Endothelial cell of umbilical vein (primary cell): ENCODE data around the gene TSR3. TPM values are rescaled to one million over a fixed set of nuclear protein-coding genes. Genes with fewer than 3 reads are reported as not detected.

Experiments
- BruUV-seq: library from RNA; stranded (reverse); fragments of 400-500 nt; replicated peaks from 2 replicates; lab custom pipeline; 2021; lab: Mats Ljungman, UMichigan
- CTCF ChIA-PET: fragments of 300-600, 350-600 bp; sonication (Branson Sonifier 250); formaldehyde crosslinking; loops from one replicate; lab custom pipeline; 2021; ENCODE audit warnings: antibody characterized with exemption, inconsistent platforms; lab: Charles Lee
- POLR2A ChIA-PET: fragments of 300-600, 350-600 bp; sonication (Branson Sonifier 250); formaldehyde crosslinking; loops from one replicate; lab custom pipeline; 2021; ENCODE audit warnings: antibody characterized with exemption, inconsistent platforms; lab: Charles Lee
- DNase-seq: peaks from one replicate; pipeline ENCODE4 v3.0.0-alpha.2; 2011; ENCODE audit warnings: low read depth, low spot score
- FAIRE-seq: peaks from 2 replicates; lab custom pipeline; 2011; peaks lifted over from hg19 to GRCh38; lab: Jason Lieb, UNC
- H2AFZ ChIP-seq: 2 replicates; pipeline ENCODE4 v1.6.0; 2012; ENCODE audit warnings: low read depth, low read length, control low read depth, inconsistent platforms
- H3K27ac ChIP-seq: 2 replicates; pipeline ENCODE4 v1.5.1; 2011; ENCODE audit warnings: low read depth, mild to moderate bottlenecking, control low read depth, low read length, moderate library complexity; ENCODE audit not compliant: insufficient read depth
- H3K27me3 ChIP-seq, 2 experiments: 2 replicates each; pipeline versions ENCODE4 v1.6.0 to v1.6.1; 2011; ENCODE audit warnings: low read length in 2 of 2, mixed read lengths in 1 of 2; ENCODE audit not compliant: control insufficient read depth in 2 of 2, insufficient read depth in 2 of 2
- H3K36me3 ChIP-seq, 2 experiments: 2 replicates in 1 of 2; 3 replicates in 1 of 2; pipeline ENCODE4 v1.5.1; 2011; ENCODE audit warnings: low read length in 2 of 2, mild to moderate bottlenecking in 1 of 2, moderate library complexity in 1 of 2; ENCODE audit not compliant: control insufficient read depth in 2 of 2, insufficient read depth in 2 of 2; ENCODE audit errors: extremely low read depth in 1 of 2
- H3K4me1 ChIP-seq: 3 replicates; pipeline ENCODE4 v1.5.1; 2011; ENCODE audit warnings: mild to moderate bottlenecking, low read length; ENCODE audit not compliant: control insufficient read depth, insufficient read depth; ENCODE audit errors: extremely low read depth
- H3K4me2 ChIP-seq: 2 replicates; pipeline ENCODE4 v1.6.1; 2011; ENCODE audit warnings: low read length, control low read depth, mixed read lengths; ENCODE audit not compliant: insufficient read depth
- H3K4me3 ChIP-seq, 3 experiments: fragments of 200-600 bp in 1 of 3; sonication (generic), shearing (Covaris generic) in 1 of 3; replicated peaks in 1 of 3; 2 replicates each; pipeline ENCODE4 v1.5.1; 2011 to 2016; ENCODE audit warnings: control low read depth in 3 of 3, low read length in 3 of 3, mild to moderate bottlenecking in 2 of 3, inconsistent platforms in 1 of 3, low read depth in 1 of 3, moderate library complexity in 1 of 3; ENCODE audit not compliant: insufficient read depth in 1 of 3
- H3K79me2 ChIP-seq: 2 replicates; pipeline ENCODE4 v1.6.0; 2012; ENCODE audit warnings: low read length, inconsistent platforms; ENCODE audit not compliant: control insufficient read depth, insufficient read depth
- H3K9ac ChIP-seq: replicated peaks from 2 replicates; pipeline ENCODE3; 2011; ENCODE audit warnings: low read length, control low read depth; ENCODE audit not compliant: insufficient read depth; ENCODE audit errors: extremely low read depth
- H3K9me1 ChIP-seq: replicated peaks from 3 replicates; pipeline ENCODE4 v1.6.0; 2011; ENCODE audit warnings: mild to moderate bottlenecking, low read length; ENCODE audit not compliant: control insufficient read depth, insufficient read depth; ENCODE audit errors: extremely low read depth
- H3K9me3 ChIP-seq: replicated peaks from 2 replicates; pipeline ENCODE4 v1.5.1; 2012; ENCODE audit warnings: low read length, inconsistent platforms; ENCODE audit not compliant: control insufficient read depth, insufficient read depth
- H4K20me1 ChIP-seq: replicated peaks from 2 replicates; pipeline ENCODE3; 2011; ENCODE audit warnings: mild to moderate bottlenecking, low read length; ENCODE audit not compliant: control insufficient read depth, insufficient read depth; ENCODE audit errors: extremely low read depth
- CTCF ChIP-seq, 2 donors: IDR thresholded peaks; 1 replicate in 1 of 2; 2 replicates in 1 of 2; pipeline ENCODE4 v1.5.1; 2011; ENCODE audit warnings: low read length in 2 of 2, mild to moderate bottlenecking in 2 of 2, moderate library complexity in 2 of 2, control low read depth in 1 of 2, inconsistent platforms in 1 of 2, low read depth in 1 of 2; ENCODE audit not compliant: insufficient read depth in 1 of 2; ENCODE audit errors: extremely low read depth in 1 of 2
- EZH2 ChIP-seq: IDR thresholded peaks from 2 replicates; pipeline ENCODE4 v1.6.1; 2012; ENCODE audit warnings: borderline replicate concordance, low read depth, mild to moderate bottlenecking, moderate library complexity, low read length, inconsistent platforms; ENCODE audit not compliant: severe bottlenecking
- FOS ChIP-seq: IDR thresholded peaks from 2 replicates; pipeline ENCODE4 v1.6.1; 2011; ENCODE audit warnings: mild to moderate bottlenecking, low read length, moderate library complexity, borderline replicate concordance; ENCODE audit not compliant: insufficient read depth
- GATA2 ChIP-seq: IDR thresholded peaks from 2 replicates; pipeline ENCODE4 v1.7.0; 2011; ENCODE audit warnings: low read depth, mild to moderate bottlenecking, moderate library complexity, mixed read lengths, low read length; ENCODE audit not compliant: insufficient read length, insufficient read depth
- JUN ChIP-seq: IDR thresholded peaks from 2 replicates; pipeline ENCODE4 v1.6.1; 2011; ENCODE audit warnings: borderline replicate concordance, low read depth; ENCODE audit not compliant: insufficient read length, insufficient read depth
- MAX ChIP-seq: IDR thresholded peaks from 2 replicates; pipeline ENCODE4 v1.6.1; 2011; ENCODE audit not compliant: insufficient read depth, insufficient read length
- MYC ChIP-seq: IDR thresholded peaks from one replicate; pipeline ENCODE4 v1.6.1; 2011; ENCODE audit warnings: mild to moderate bottlenecking, low read depth, low read length
- POLR2A ChIP-seq: IDR thresholded peaks from 2 replicates; pipeline ENCODE4 v1.6.1; 2012; ENCODE audit warnings: low read depth, mild to moderate bottlenecking, control low read depth, low read length
- POLR2AphosphoS5 ChIP-seq: IDR thresholded peaks from 2 replicates; pipeline ENCODE4 v1.6.1; 2012; ENCODE audit warnings: low read depth, mild to moderate bottlenecking, control low read depth, low read length, moderate library complexity; ENCODE audit not compliant: insufficient read depth
- dilution Hi-C: fragments of 300-500 bp; cut with MboI; formaldehyde crosslinking; loops from one replicate; pipeline ENCODE4 v1.15.0; 2019; ENCODE audit warnings: low sequenced_read_pairs; ENCODE audit not compliant: extremely low pct_ligation_motif_present
- intact Hi-C: fragments of 100-400 bp; cut with micrococcal nuclease; formaldehyde crosslinking; loops from one replicate; pipeline ENCODE4 v1.10.0; 2022
- polyA plus RNA-seq, 4 experiments: library from polyadenylated mRNA; depleted of rRNA in 3 of 4; stranded (reverse) in 3 of 4; unstranded in 1 of 4; fragments of >200 nt; gene quantifications; 2 replicates each; pipeline versions ENCODE4 v1.2.1 to v1.2.3, GENCODE V29; 2011 to 2012; ENCODE audit warnings: missing spikeins in 1 of 4
- total RNA-seq: library from RNA; stranded (reverse); gene quantifications from 2 replicates; pipeline ENCODE4 v1.2.3, GENCODE V29; 2021

TSR3 gene
- total and polyA plus RNA-seq, 2 donors (not counting 3 experiments of a cell fraction or from before 2014, with no cell fraction given): 65.4 to 82.7 TPM

DNA sequence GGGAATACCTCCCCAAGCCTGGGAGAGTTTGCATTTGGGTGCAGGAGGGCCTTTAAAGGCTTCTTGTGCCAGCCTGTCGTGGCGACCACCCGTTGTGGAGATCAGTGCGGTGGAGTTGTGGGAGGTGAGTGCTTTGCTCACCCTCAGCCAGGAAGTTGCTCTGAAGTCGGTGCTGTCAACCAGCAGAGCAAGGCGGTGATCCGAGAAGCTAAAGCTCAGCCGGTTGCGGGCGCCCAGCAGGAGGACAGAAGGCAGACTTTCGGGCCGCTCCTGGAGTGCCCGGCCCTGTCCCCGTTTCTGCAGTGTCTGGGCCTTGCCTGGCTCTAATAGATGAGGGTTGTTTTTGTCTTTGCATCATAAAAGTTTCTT is 40.9 kb downstream of the TSR3 start:
- POLR2A ChIA-PET: no interaction called here
- BruUV-seq: no TSS peak
- H3K4me2 ChIP-seq: peak overlapping the region; percentile 73
- peaks cover 4 to 16% of the 10 kb centered on the region in 2 experiments for H3K36me3 ChIP-seq
- intact Hi-C loops (no loop called here), dilution Hi-C loops (no loop called here)
- H3K9me1 ChIP-seq: no peaks in the 10 kb centered on the region
- H3K9me3 ChIP-seq: no peaks in the 10 kb centered on the region
- FAIRE-seq (peak; percentile 71), DNase-seq (peak; percentile 29)
- no peaks in the 10 kb centered on the region for H3K27me3 ChIP-seq
- peak overlapping the region; percentile 74 to 94 (median 87) for H3K4me3 ChIP-seq
- no peak overlapping the region for H3K27ac ChIP-seq
- CTCF ChIA-PET: interaction anchor here (1.5 kb wide), 1 partner anchor 22 kb away, joined by 4 read pairs; no protein-coding TSS in a partner anchor
- no peaks in the 10 kb centered on the region for H4K20me1 ChIP-seq
- H3K79me2 ChIP-seq: peaks cover 57% of the 10 kb centered on the region
- H3K9ac ChIP-seq: peak overlapping the region; percentile 85
- peaks cover 14% of the 10 kb centered on the region for H3K4me1 ChIP-seq
- H2AFZ ChIP-seq: no peak overlapping the region
- TF ChIP-seq JUN: no peak
- no peak for TF ChIP-seq FOS
- TF ChIP-seq CTCF (IDR thresholded peaks at IDR 0.05; ENCODE audit: extremely low read depth in 1 of 2, insufficient read depth in 1 of 2, low read depth in 1 of 2, low read length in 2 of 2): no peak
- no peak for TF ChIP-seq MYC
- TF ChIP-seq MAX: no peak
- TF ChIP-seq GATA2: no peak
- no peak for TF ChIP-seq POLR2AphosphoS5
- no peak for TF ChIP-seq POLR2A
- no peak for TF ChIP-seq EZH2
